ENCODE measurements around the gene PRSS56. TPM values are rescaled to one million over a fixed set of nuclear protein-coding genes. Genes with fewer than 3 reads are reported as not detected.

PRSS56 gene
- total and polyA plus RNA-seq, 2 of the 13 experiments (the other 11 are each of a cell fraction or from before 2014, with no cell fraction given): not detected

DNA sequence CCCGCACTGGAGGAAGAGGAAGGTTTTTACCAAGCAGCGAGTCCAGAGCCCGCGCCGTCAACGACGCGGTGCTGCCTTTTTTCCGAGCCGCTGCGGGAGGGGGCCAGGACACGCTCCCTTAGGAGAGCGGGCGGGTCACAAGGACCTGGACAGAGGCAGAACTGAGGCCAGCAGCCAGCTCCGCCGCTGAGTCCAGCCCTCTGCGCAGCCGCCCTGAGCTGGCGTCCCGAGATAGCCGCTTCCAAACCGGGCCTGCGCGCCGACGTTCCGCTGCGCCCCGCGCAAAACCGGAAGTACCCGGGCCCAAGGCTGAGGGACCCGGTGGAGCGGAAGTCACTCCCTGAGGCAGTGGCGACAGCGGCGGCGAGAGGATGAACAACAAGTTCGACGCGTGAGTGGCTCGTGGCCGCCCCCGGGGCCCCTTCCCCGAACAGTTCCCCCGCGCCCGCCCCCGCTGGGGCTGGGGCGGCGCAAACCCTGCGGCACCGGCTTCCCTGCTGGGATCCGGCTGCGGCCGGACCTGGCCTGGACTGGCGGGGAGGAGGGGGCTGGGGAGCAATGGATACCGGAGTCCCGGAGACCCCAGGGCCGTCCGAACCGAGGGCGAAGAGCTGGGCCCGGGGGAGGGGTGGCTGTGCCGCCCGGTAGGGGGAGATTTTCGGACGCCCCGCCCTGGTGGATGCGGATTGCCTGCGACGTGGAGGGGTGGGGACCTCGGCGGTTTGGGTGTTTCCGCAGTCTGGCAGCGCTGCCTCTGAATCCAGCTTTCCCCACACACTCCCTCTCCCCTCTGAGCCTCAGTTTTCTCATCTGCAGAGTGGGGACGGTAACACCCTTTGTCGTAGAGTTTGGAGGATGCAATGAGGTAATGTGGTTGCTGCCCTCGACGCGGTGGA, 30.4 kb downstream of the PRSS56 start, which contains the start of the genes EIF4E2 and TIGD1 (continued):
- TF ChIP-seq, protein P1, sequence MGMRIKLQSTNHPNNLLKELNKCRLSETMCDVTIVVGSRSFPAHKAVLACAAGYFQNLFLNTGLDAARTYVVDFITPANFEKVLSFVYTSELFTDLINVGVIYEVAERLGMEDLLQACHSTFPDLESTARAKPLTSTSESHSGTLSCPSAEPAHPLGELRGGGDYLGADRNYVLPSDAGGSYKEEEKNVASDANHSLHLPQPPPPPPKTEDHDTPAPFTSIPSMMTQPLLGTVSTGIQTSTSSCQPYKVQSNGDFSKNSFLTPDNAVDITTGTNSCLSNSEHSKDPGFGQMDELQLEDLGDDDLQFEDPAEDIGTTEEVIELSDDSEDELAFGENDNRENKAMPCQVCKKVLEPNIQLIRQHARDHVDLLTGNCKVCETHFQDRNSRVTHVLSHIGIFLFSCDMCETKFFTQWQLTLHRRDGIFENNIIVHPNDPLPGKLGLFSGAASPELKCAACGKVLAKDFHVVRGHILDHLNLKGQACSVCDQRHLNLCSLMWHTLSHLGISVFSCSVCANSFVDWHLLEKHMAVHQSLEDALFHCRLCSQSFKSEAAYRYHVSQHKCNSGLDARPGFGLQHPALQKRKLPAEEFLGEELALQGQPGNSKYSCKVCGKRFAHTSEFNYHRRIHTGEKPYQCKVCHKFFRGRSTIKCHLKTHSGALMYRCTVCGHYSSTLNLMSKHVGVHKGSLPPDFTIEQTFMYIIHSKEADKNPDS (CRISPR knock-in tag; IDR thresholded peaks at IDR 0.05): peak; percentile 97
- TF ChIP-seq NFE2 (CRISPR knock-in tag; IDR thresholded peaks at IDR 0.05) (no peak), ZNF782 (CRISPR knock-in tag; IDR thresholded peaks at IDR 0.05; ENCODE audit: borderline replicate concordance) (peak; percentile 93; the same call in 1 of the 2 replicates), MTA1 (CRISPR knock-in tag; IDR thresholded peaks at IDR 0.05; ENCODE audit: borderline replicate concordance) (peak; percentile 93), ZNF75D (CRISPR knock-in tag; IDR thresholded peaks at IDR 0.05; ENCODE audit: borderline replicate concordance) (peak; percentile 84; the same call in 1 of the 2 replicates), PLRG1 (conservative IDR thresholded peaks at IDR 0.05) (no peak), ZNF138 (CRISPR knock-in tag; IDR thresholded peaks at IDR 0.05; ENCODE audit: low read depth) (0 out of 2 replicates have a peak, but pooled peaks have one; percentile 50), MAF1 (CRISPR knock-in tag; IDR thresholded peaks at IDR 0.05; ENCODE audit: borderline replicate concordance) (peak; percentile 97), SPEN (CRISPR knock-in tag; IDR thresholded peaks at IDR 0.05; ENCODE audit: low read depth) (peak; percentile 100), ZNF383 (CRISPR knock-in tag; IDR thresholded peaks at IDR 0.05; ENCODE audit: borderline replicate concordance) (0 out of 2 replicates have a peak, but pooled peaks have one; percentile 87), POLR2G (IDR thresholded peaks at IDR 0.05; ENCODE audit: low read depth, low read length) (peak; percentile 96), ZNF780A (CRISPR knock-in tag; IDR thresholded peaks at IDR 0.05) (peak; percentile 98), ZNF251 (CRISPR knock-in tag; IDR thresholded peaks at IDR 0.05) (0 out of 2 replicates have a peak, but pooled peaks have one; percentile 72), ZNF768 (CRISPR knock-in tag; IDR thresholded peaks at IDR 0.05) (peak; percentile 89), JUN (CRISPR knock-in tag; IDR thresholded peaks at IDR 0.05) (peak; percentile 77)
- TF ChIP-seq, protein P2, sequence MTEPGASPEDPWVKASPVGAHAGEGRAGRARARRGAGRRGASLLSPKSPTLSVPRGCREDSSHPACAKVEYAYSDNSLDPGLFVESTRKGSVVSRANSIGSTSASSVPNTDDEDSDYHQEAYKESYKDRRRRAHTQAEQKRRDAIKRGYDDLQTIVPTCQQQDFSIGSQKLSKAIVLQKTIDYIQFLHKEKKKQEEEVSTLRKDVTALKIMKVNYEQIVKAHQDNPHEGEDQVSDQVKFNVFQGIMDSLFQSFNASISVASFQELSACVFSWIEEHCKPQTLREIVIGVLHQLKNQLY (CRISPR knock-in tag; IDR thresholded peaks at IDR 0.05): peak; percentile 98
- TF ChIP-seq, protein P3, sequence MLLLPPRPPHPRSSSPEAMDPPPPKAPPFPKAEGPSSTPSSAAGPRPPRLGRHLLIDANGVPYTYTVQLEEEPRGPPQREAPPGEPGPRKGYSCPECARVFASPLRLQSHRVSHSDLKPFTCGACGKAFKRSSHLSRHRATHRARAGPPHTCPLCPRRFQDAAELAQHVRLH (CRISPR knock-in tag; IDR thresholded peaks at IDR 0.05; ENCODE audit: borderline replicate concordance, low read depth): peak; percentile 99
- TF ChIP-seq, protein P4, sequence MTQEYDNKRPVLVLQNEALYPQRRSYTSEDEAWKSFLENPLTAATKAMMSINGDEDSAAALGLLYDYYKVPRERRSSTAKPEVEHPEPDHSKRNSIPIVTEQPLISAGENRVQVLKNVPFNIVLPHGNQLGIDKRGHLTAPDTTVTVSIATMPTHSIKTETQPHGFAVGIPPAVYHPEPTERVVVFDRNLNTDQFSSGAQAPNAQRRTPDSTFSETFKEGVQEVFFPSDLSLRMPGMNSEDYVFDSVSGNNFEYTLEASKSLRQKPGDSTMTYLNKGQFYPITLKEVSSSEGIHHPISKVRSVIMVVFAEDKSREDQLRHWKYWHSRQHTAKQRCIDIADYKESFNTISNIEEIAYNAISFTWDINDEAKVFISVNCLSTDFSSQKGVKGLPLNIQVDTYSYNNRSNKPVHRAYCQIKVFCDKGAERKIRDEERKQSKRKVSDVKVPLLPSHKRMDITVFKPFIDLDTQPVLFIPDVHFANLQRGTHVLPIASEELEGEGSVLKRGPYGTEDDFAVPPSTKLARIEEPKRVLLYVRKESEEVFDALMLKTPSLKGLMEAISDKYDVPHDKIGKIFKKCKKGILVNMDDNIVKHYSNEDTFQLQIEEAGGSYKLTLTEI (CRISPR knock-in tag; conservative IDR thresholded peaks at IDR 0.05): no peak

Data from HepG2 (cell line).